GM18870 (cell line): ENCODE results near the gene ARMC9.
"Not testable (repeated sequence)": the region's sequence is repeated elsewhere in the genome, so short reads cannot be mapped to it uniquely, and the experiment has no call there.

ENCODE experiments used
- ATAC-seq: cut with Tn5 transposase; IDR thresholded peaks from one replicate; pipeline ENCODE4 v1.9.1; 2021; ENCODE audit warnings: moderate library complexity; ENCODE audit not compliant: unreplicated experiment

ARMC9 gene

GRCh38 chr2:231394211-231395141, 196.0 kb downstream of the ARMC9 start:
- ATAC-seq = peak; percentile 62

GRCh38 chr2:231395188-231396057, 197.0 kb downstream of the ARMC9 start, which contains the start of gene B3GNT7:
TSS of gene B3GNT7 (plus strand) at chr2:231395710. CDS start at chr2:231395804, 94 bp downstream.
- ATAC-seq = no peak

- ATAC-seq = no peak
Observed at GRCh38 chr2:231396058-231396821, 197.8 kb downstream of the ARMC9 start.

- ATAC-seq = no peak
Observed at GRCh38 chr2:231397011-231397927, 198.8 kb downstream of the ARMC9 start.

GRCh38 chr2:231397928-231398294, 199.5 kb downstream of the ARMC9 start:
- ATAC-seq = no peak

- no peak for ATAC-seq
Observed at GRCh38 chr2:231398585-231398984, 200.2 kb downstream of the ARMC9 start.

- ATAC-seq = no peak
Observed at GRCh38 chr2:231399046-231399852, 200.8 kb downstream of the ARMC9 start.

- ATAC-seq = no peak
Observed at GRCh38 chr2:231399853-231400680, 201.6 kb downstream of the ARMC9 start.

- ATAC-seq = not testable (repeated sequence)
Observed at GRCh38 chr2:231400681-231401080, 202.2 kb downstream of the ARMC9 start.

- ATAC-seq = not testable (repeated sequence)
Observed at GRCh38 chr2:231401101-231401500, 202.7 kb downstream of the ARMC9 start.

- ATAC-seq = not testable (repeated sequence)
Observed at GRCh38 chr2:231403421-231404182, 205.2 kb downstream of the ARMC9 start.

GRCh38 chr2:231404183-231404578, 205.8 kb downstream of the ARMC9 start:
- ATAC-seq = not testable (repeated sequence)

GRCh38 chr2:231405601-231406367, 207.4 kb downstream of the ARMC9 start:
- ATAC-seq = not testable (repeated sequence)

GRCh38 chr2:231407686-231408085, 209.3 kb downstream of the ARMC9 start:
- not testable (repeated sequence) for ATAC-seq

- ATAC-seq = not testable (repeated sequence)
Observed at GRCh38 chr2:231408304-231408703, 209.9 kb downstream of the ARMC9 start.

- ATAC-seq = no peak
Observed at GRCh38 chr2:231409776-231410175, 211.3 kb downstream of the ARMC9 start.
